HepG2 (cell line): Measurements from ENCODE around the gene FBXO7. TPM values are rescaled to one million over a fixed set of nuclear protein-coding genes. Genes with fewer than 3 reads are reported as not detected.

Experiments used
- ATAC-seq: fragments of 200-7000 bp; cut with Tn5 transposase; 3 replicates; pipeline ENCODE4 v1.9.1; 2020; ENCODE audit warnings: mild to moderate bottlenecking, moderate library complexity
- BruUV-seq: library from RNA; stranded (reverse); fragments of 400-500 nt; replicated peaks from 2 replicates; lab custom pipeline; 2021; lab: Mats Ljungman, UMichigan
- CTCF ChIA-PET: fragments of 300-600 bp; formaldehyde crosslinking; extraction: SDS; loops from one replicate; lab custom pipeline; 2021; ENCODE audit warnings: low total read pairs, inconsistent platforms, low intra/inter-chr PET ratio; lab: Yijun Ruan, JAX
- POLR2A ChIA-PET: fragments of 350-600 bp; sonication (Branson Sonifier 250); formaldehyde crosslinking; loops from one replicate; lab custom pipeline; 2020; ENCODE audit warnings: antibody characterized with exemption, inconsistent platforms; lab: Yijun Ruan, JAX
- DNase-seq: peaks from one replicate; pipeline ENCODE4 v3.0.0-alpha.2; 2015; ENCODE audit warnings: low spot score
- FAIRE-seq: peaks from 3 replicates; lab custom pipeline; 2011; peaks lifted over from hg19 to GRCh38; lab: Jason Lieb, UNC
- H2AFZ ChIP-seq: one replicate; pipeline ENCODE4 v1.6.1; 2011; ENCODE audit warnings: low read length, inconsistent platforms
- H3K27ac ChIP-seq: fragments of 300-600 bp; 3 replicates; pipeline ENCODE4 v1.8.0; 2011; ENCODE audit warnings: mixed run types, mild to moderate bottlenecking, mixed read lengths, low read length, inconsistent platforms; ENCODE audit not compliant: insufficient read depth; ENCODE audit errors: extremely low read length
- H3K27me3 ChIP-seq, 2 experiments: fragments of 200-600 bp in 1 of 2; 2 replicates in 1 of 2; 3 replicates in 1 of 2; pipeline versions ENCODE4 v1.6.0 to v1.8.0; 2011; ENCODE audit warnings: low read length in 2 of 2, mild to moderate bottlenecking in 2 of 2, moderate library complexity in 2 of 2, inconsistent platforms in 1 of 2; ENCODE audit not compliant: insufficient read depth in 2 of 2, control insufficient read depth in 1 of 2
- H3K36me3 ChIP-seq, 2 experiments: fragments of 200-600 bp in 1 of 2; replicated peaks in 1 of 2; 2 replicates in 1 of 2; 3 replicates in 1 of 2; pipeline versions ENCODE4 v1.5.1 to v1.8.0; 2011; ENCODE audit warnings: low read length in 2 of 2, inconsistent platforms in 1 of 2; ENCODE audit not compliant: insufficient read depth in 2 of 2, control insufficient read depth in 1 of 2
- H3K4me1 ChIP-seq: 2 replicates; pipeline ENCODE4 v1.5.1; 2012; ENCODE audit warnings: low read length, inconsistent platforms; ENCODE audit not compliant: insufficient read depth
- H3K4me2 ChIP-seq: 2 replicates; pipeline ENCODE4 v1.6.0; 2011; ENCODE audit warnings: low read depth, low read length, inconsistent platforms
- H3K4me3 ChIP-seq, 3 experiments: fragments of 200-600 bp in 1 of 3; sonication (generic), shearing (Covaris generic) in 1 of 3; replicated peaks in 1 of 3; 2 replicates each; pipeline ENCODE4 v1.5.1; 2011 to 2016; ENCODE audit warnings: low read length in 3 of 3, inconsistent platforms in 2 of 3, low read depth in 2 of 3, mild to moderate bottlenecking in 2 of 3, control low read depth in 1 of 3, mixed read lengths in 1 of 3; ENCODE audit not compliant: insufficient read depth in 1 of 3
- H3K79me2 ChIP-seq: one replicate; pipeline ENCODE4 v1.6.1; 2011; ENCODE audit warnings: low read length, inconsistent platforms; ENCODE audit not compliant: insufficient read depth
- H3K9ac ChIP-seq: 2 replicates; pipeline ENCODE4 v1.6.0; 2011; ENCODE audit warnings: mild to moderate bottlenecking, low read depth, low read length, inconsistent platforms; ENCODE audit not compliant: insufficient read depth
- H3K9me3 ChIP-seq: 2 replicates; pipeline ENCODE4 v1.5.1; 2012; ENCODE audit warnings: mild to moderate bottlenecking, low read length
- H4K20me1 ChIP-seq: 2 replicates; pipeline ENCODE4 v1.6.0; 2011; ENCODE audit warnings: inconsistent platforms, mild to moderate bottlenecking, low read length, moderate library complexity; ENCODE audit not compliant: insufficient read depth
- ASH2L ChIP-seq: fragments of 300-600, 200-600 bp; sonication (generic); IDR thresholded peaks from 2 replicates; pipeline ENCODE4 v1.7.0; 2017; ENCODE audit warnings: low read depth, mild to moderate bottlenecking, moderate library complexity, mixed read lengths, low read length; ENCODE audit not compliant: insufficient read length
- BRCA1 ChIP-seq: sonication (generic); formaldehyde crosslinking; IDR thresholded peaks from 2 replicates; pipeline ENCODE4 v1.4.0; 2020; ENCODE audit warnings: missing genetic modification reagents
- DR1 ChIP-seq: sonication (generic); formaldehyde crosslinking; IDR thresholded peaks from 2 replicates; pipeline ENCODE4 v1.8.0; 2021; ENCODE audit warnings: mild to moderate bottlenecking, missing genetic modification reagents, inconsistent platforms
- HES4 ChIP-seq: sonication (generic); formaldehyde crosslinking; IDR thresholded peaks from 2 replicates; pipeline ENCODE4 v1.9.0; 2021; ENCODE audit warnings: mild to moderate bottlenecking, missing genetic modification reagents, borderline replicate concordance
- MYC ChIP-seq: sonication (generic); formaldehyde crosslinking; IDR thresholded peaks from 2 replicates; pipeline ENCODE4 v1.9.0; 2021; ENCODE audit warnings: missing genetic modification reagents, borderline replicate concordance
- SRSF1 ChIP-seq: fragments of 200-400 bp; formaldehyde crosslinking; optimal IDR thresholded peaks from 2 replicates; pipeline ENCODE3; 2017; ENCODE audit warnings: mild to moderate bottlenecking, low read depth, low read length, moderate library complexity
- TEF ChIP-seq: sonication (generic); formaldehyde crosslinking; IDR thresholded peaks from 2 replicates; pipeline ENCODE4 v1.5.0; 2020; ENCODE audit warnings: missing genetic modification reagents
- ZBTB26 ChIP-seq: IDR thresholded peaks from 2 replicates; pipeline ENCODE4 v1.6.1; 2016; ENCODE audit warnings: missing compliant biosample characterization, missing genetic modification reagents, borderline replicate concordance
- ZBTB49 ChIP-seq: sonication (generic); formaldehyde crosslinking; IDR thresholded peaks from 2 replicates; pipeline ENCODE4 v1.4.0; 2020; ENCODE audit warnings: missing genetic modification reagents, borderline replicate concordance
- ZNF550 ChIP-seq: sonication (generic); formaldehyde crosslinking; IDR thresholded peaks from 2 replicates; pipeline ENCODE4 v1.4.0; 2020; ENCODE audit warnings: mild to moderate bottlenecking, missing genetic modification reagents, borderline replicate concordance
- ZNF609 ChIP-seq: sonication (generic); formaldehyde crosslinking; IDR thresholded peaks from 2 replicates; pipeline ENCODE4 v1.4.0; 2020; ENCODE audit warnings: mild to moderate bottlenecking, missing genetic modification reagents, borderline replicate concordance
- ZNF639 ChIP-seq: conservative IDR thresholded peaks from 2 replicates; pipeline ENCODE4 v1.6.1; 2018; ENCODE audit warnings: missing genetic modification reagents
- WGBS: methylation state at CpG from one replicate; pipeline ENCODE4 v1.1.6; 2017; ENCODE audit warnings: low lambda C conversion rate; 5-methylcytosine and 5-hydroxymethylcytosine counted together
- in situ Hi-C: cut with HindIII; loops from 2 replicates; pipeline ENCODE4 v1.10.0; 2017; ENCODE audit warnings: low pct_unique_long_range_greater_than_20kb; ENCODE audit not compliant: extremely low pct_ligation_motif_present
- intact Hi-C: fragments of 100-400 bp; cut with micrococcal nuclease; formaldehyde crosslinking; loops from one replicate; pipeline ENCODE4 v1.10.0; 2022; ENCODE audit not compliant: unreplicated experiment
- polyA plus RNA-seq, 8 experiments: library from polyadenylated mRNA; depleted of rRNA in 3 of 8; stranded (reverse) in 7 of 8; unstranded in 1 of 8; fragments of >200 nt; fragmentation: Illumina TruSeq in 4 of 8; extraction: Trizol in 4 of 8; gene quantifications; 2 replicates each; pipeline versions ENCODE4 v1.2.1 to v1.2.3, GENCODE V29; 2011 to 2016; ENCODE audit warnings: low read depth in 4 of 8, missing spikeins in 1 of 8, mixed read lengths in 1 of 8; ENCODE audit not compliant: insufficient read depth in 1 of 8
- total RNA-seq, 5 experiments: library from RNA; depleted of rRNA; stranded (reverse); fragments of >200 nt; fragmentation: Illumina TruSeq; extraction: Trizol; gene quantifications; 2 replicates each; pipeline ENCODE4 v1.2.3, GENCODE V29; 2016; ENCODE audit warnings: low read depth in 1 of 5

The FBXO7 gene
- total and polyA plus RNA-seq, 2 of the 13 experiments (the other 11 are each of a cell fraction or from before 2014, with no cell fraction given): 105 to 172 TPM

- ATAC-seq: peak; percentile 22
- H4K20me1 ChIP-seq: peaks cover 34% of the 10 kb centered on the region
- H3K36me3 ChIP-seq: peaks cover 4 to 15% of the 10 kb centered on the region in 2 experiments; a peak in 3 of 5 replicates
- no peak for FAIRE-seq
- peak overlapping the region; percentile 94 to 98 (median 96) for H3K4me3 ChIP-seq
- ChIA-PET POLR2A (interaction anchor here (1.5 to 1.9 kb wide), 6 partner anchors 11 to 813 kb away, joined by 3 to 10 read pairs (median 4); partner anchors contain the start of genes PISD and RTCB), CTCF (no interaction called here)
- DNase-seq: no peak
- in situ Hi-C loops (no loop called here), intact Hi-C loops (no loop called here)
- no peak overlapping the region for H2AFZ ChIP-seq
- H3K4me2 ChIP-seq: peak overlapping the region; percentile 72
- peak overlapping the region; percentile 92 for H3K9ac ChIP-seq
- 0 out of 5 replicates have a peak, but pooled peaks cover 0 to 7% of the 10 kb centered on the region in 2 experiments for H3K27me3 ChIP-seq
- peaks cover 53% of the 10 kb centered on the region for H3K79me2 ChIP-seq
- WGBS: 1% methylated on average over 14 of the region's 17 CpGs
- H3K27ac ChIP-seq: peak overlapping the region; percentile 97
- H3K4me1 ChIP-seq: peaks cover 40% of the 10 kb centered on the region
- H3K9me3 ChIP-seq: no peaks in the 10 kb centered on the region
- BruUV-seq: TSS peak; percentile 65
- TF ChIP-seq ZNF609 (CRISPR knock-in tag): no peak
- no peak for TF ChIP-seq ZNF639 (CRISPR knock-in tag)
- no peak for TF ChIP-seq MYC (CRISPR knock-in tag)
- TF ChIP-seq DR1 (CRISPR knock-in tag): no peak
- no peak for TF ChIP-seq ZBTB49
- no peak for TF ChIP-seq HES4 (CRISPR knock-in tag)
- TF ChIP-seq ZNF550: no peak
- TF ChIP-seq ASH2L: peak; percentile 59
- TF ChIP-seq TEF (CRISPR knock-in tag): 0 out of 2 replicates have a peak, but pooled peaks have one; percentile 22
- no peak for TF ChIP-seq BRCA1 (CRISPR knock-in tag)
- no peak for TF ChIP-seq ZBTB26 (CRISPR knock-in tag)
- no peak for TF ChIP-seq SRSF1
These were observed 928 bp downstream of the FBXO7 start for GRCh38 chr22:32475468-32476010.
